HG02571 (cell line): ENCODE results near the gene NFE2.

Source experiments
- ATAC-seq: cut with Tn5 transposase; IDR thresholded peaks from one replicate; pipeline ENCODE4 v1.9.1; 2021; ENCODE audit warnings: mild to moderate bottlenecking, moderate library complexity; ENCODE audit not compliant: unreplicated experiment

The NFE2 gene

DNA sequence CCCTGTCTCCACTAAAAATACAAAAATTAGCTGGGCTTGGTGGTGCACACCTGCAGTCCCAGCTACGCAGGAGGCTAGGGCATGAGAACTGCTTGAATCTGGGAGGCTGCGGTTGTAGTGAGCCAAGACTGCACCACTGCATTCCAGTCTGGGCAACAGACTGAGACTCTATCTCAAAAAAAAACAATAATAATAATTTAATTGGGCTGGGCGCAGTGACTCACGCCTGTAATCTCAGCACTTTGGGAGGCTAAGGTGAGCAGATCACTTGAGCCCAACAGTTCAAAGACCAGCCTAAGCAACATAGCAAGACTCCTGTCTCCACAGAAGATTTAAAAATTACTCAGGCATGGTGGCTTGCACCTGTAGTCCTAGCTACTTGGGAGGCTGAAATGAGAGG, 47.6 kb downstream of the NFE2 start:
- ATAC-seq: no peak

- ATAC-seq: no peak
These were observed 49.0 kb downstream of the NFE2 start for GRCh38 chr12:54251667-54252284.

DNA sequence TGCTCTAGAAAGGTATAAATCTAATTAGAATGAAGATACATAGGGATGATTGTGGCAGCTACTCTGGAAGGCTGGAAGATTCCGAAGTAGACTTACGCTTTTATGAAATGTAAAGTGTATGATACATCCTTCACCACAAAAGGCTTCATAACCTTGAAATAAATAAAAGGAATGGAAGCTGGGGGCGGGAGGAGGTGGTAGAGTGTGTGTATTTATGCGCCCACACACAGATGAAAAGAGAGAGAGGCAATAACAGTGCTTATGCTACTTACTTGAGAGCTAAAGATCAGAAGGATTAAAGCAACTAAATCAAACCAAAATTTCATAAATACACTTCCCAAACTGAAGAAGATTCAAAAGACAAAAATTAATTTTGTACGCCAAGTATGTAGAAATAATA, 51.3 kb downstream of the NFE2 start:
- no peak for ATAC-seq

GRCh38 chr12:54246011-54246641, 54.7 kb downstream of the NFE2 start:
- ATAC-seq: no peak
